ENCODE results near the gene POU2F1.

The POU2F1 gene

DNA sequence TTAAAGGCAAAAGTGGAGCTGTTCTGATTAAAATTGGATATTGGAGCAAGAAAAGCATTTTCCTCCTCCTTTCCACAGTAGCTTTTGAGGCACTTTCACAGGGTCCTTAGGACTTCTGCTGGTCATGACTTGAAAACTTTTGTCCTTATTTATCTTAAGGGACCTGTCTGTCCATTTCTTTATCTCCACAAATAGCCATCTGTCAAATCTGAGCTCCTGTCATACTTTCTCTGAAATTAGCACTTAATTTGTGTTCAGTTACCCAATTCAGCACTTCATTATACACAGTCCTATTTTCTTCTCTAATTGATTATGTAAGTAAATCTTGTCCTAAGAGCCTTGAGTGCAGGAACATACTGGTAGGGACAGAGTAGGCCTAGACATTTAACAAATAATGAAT is 9.8 kb downstream of the POU2F1 start:
- H3K79me2 ChIP-seq (ENCODE audit: insufficient read depth, low read length): no peaks in the 10 kb centered on the region
- H3K27me3 ChIP-seq (ENCODE audit: low read length): no peaks in the 10 kb centered on the region
- no peaks in the 10 kb centered on the region for H3K9me3 ChIP-seq (ENCODE audit: insufficient read depth, low read length)
- H3K36me3 ChIP-seq (ENCODE audit: low read length): no peaks in the 10 kb centered on the region
- no peak overlapping the region for H3K4me2 ChIP-seq (ENCODE audit: low read depth, low read length, poor library complexity, severe bottlenecking)
- H2AFZ ChIP-seq (ENCODE audit: low read depth, low read length, severe bottlenecking): no peak overlapping the region
- no peaks in the 10 kb centered on the region for H3K9me2 ChIP-seq (replicated peaks; ENCODE audit: insufficient read depth, low read length)
- H3F3A ChIP-seq (ENCODE audit: insufficient read depth): no peaks in the 10 kb centered on the region
- no peaks in the 10 kb centered on the region for H4K20me1 ChIP-seq (ENCODE audit: low read depth, low read length)
- no peak for TF ChIP-seq EZH2phosphoT487 (conservative IDR thresholded peaks at IDR 0.05; ENCODE audit: low read length)
- TF ChIP-seq CTCF (IDR thresholded peaks at IDR 0.05; ENCODE audit: insufficient read depth, low read length, poor library complexity, severe bottlenecking): no peak
- H3K4me3 ChIP-seq (ENCODE audit: insufficient read depth, low read length, poor library complexity, severe bottlenecking): no peak overlapping the region
- no peak overlapping the region for H3K27ac ChIP-seq (ENCODE audit: low read depth, low read length)
- no peak overlapping the region for H3K9ac ChIP-seq (ENCODE audit: low read length)

DNA sequence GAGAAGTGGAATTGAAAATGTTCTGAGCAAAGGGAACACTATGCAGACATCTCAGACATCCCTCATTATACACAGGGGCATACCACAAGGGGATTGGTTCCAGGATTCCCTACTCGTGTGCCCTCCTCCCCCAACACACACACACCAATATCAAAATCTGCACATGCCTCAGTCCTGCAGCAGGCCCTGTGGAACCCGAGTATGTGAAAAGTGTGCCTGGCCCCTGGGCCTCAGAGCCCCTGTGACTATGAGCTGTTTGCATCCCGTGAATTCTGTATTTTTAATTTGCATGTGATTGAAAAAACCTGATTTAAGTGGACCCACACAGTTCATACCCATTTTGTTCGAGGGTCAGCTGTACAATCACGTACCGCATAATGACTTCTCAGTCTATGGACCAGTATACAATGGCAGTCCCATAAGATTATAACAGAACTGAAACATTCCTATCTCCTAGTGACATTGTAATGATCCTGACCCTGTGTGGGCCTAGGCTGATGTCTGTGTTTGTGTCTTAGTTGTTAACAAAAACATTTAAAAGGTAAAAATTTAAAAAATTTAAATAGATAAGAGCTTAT is 11.3 kb downstream of the POU2F1 start:
- TF ChIP-seq EZH2phosphoT487 (conservative IDR thresholded peaks at IDR 0.05; ENCODE audit: low read length) (no peak), CTCF (IDR thresholded peaks at IDR 0.05; ENCODE audit: insufficient read depth, low read length, poor library complexity, severe bottlenecking) (no peak)
- H3K9me2 ChIP-seq (replicated peaks; ENCODE audit: insufficient read depth, low read length): no peaks in the 10 kb centered on the region
- no peak overlapping the region for H3K9ac ChIP-seq (ENCODE audit: low read length)
- H3K36me3 ChIP-seq (ENCODE audit: low read length): no peaks in the 10 kb centered on the region
- H4K20me1 ChIP-seq (ENCODE audit: low read depth, low read length): no peaks in the 10 kb centered on the region
- H3K9me3 ChIP-seq (ENCODE audit: insufficient read depth, low read length): no peaks in the 10 kb centered on the region
- H2AFZ ChIP-seq (ENCODE audit: low read depth, low read length, severe bottlenecking): no peak overlapping the region
- H3K79me2 ChIP-seq (ENCODE audit: insufficient read depth, low read length): no peaks in the 10 kb centered on the region
- no peak overlapping the region for H3K4me3 ChIP-seq (ENCODE audit: insufficient read depth, low read length, poor library complexity, severe bottlenecking)
- no peaks in the 10 kb centered on the region for H3F3A ChIP-seq (ENCODE audit: insufficient read depth)
- H3K27me3 ChIP-seq (ENCODE audit: low read length): no peaks in the 10 kb centered on the region
- no peak overlapping the region for H3K27ac ChIP-seq (ENCODE audit: low read depth, low read length)
- no peak overlapping the region for H3K4me2 ChIP-seq (ENCODE audit: low read depth, low read length, poor library complexity, severe bottlenecking)

DNA sequence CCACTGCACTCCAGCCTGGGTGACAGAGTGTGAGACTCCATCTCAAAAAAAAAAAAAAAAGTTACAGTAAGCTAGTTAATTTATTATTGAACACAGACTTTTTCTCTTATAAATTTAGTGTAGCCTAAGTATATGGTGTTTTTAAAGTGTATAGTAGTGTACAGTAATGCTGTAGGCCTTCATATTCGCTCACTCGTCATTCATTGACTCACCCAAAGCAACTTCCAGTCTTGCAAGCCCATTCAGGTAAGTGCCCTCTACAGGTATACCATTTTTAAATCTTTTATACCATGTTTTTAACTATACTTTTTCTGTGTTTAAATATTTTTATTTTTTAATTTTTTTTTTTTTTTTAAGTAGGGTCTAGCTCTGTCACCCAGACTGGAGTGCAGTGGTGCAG is 12.1 kb downstream of the POU2F1 start:
- Histone ChIP-seq H3K4me2 (ENCODE audit: low read depth, low read length, poor library complexity, severe bottlenecking) (no peak overlapping the region), H3K27ac (ENCODE audit: low read depth, low read length) (no peak overlapping the region), H3K9me2 (replicated peaks; ENCODE audit: insufficient read depth, low read length) (no peaks in the 10 kb centered on the region), H3K27me3 (ENCODE audit: low read length) (no peaks in the 10 kb centered on the region), H3K36me3 (ENCODE audit: low read length) (no peaks in the 10 kb centered on the region), H3K4me3 (ENCODE audit: insufficient read depth, low read length, poor library complexity, severe bottlenecking) (no peak overlapping the region), H4K20me1 (ENCODE audit: low read depth, low read length) (no peaks in the 10 kb centered on the region), H3K79me2 (ENCODE audit: insufficient read depth, low read length) (no peaks in the 10 kb centered on the region), H2AFZ (ENCODE audit: low read depth, low read length, severe bottlenecking) (no peak overlapping the region), H3K9me3 (ENCODE audit: insufficient read depth, low read length) (no peaks in the 10 kb centered on the region), H3K9ac (ENCODE audit: low read length) (no peak overlapping the region), H3F3A (ENCODE audit: insufficient read depth) (no peaks in the 10 kb centered on the region)
- TF ChIP-seq CTCF (IDR thresholded peaks at IDR 0.05; ENCODE audit: insufficient read depth, low read length, poor library complexity, severe bottlenecking): no peak
- no peak for TF ChIP-seq EZH2phosphoT487 (conservative IDR thresholded peaks at IDR 0.05; ENCODE audit: low read length)

Data from SU-DHL-6 (cell line).